ENCODE data around the gene GRB10.

The GRB10 gene

GRCh38 chr7:50625360-50625759, 157.3 kb downstream of the GRB10 start:
- no peaks in the 10 kb centered on the region for H3K79me2 ChIP-seq (ENCODE audit: insufficient read depth, low read length)
- H4K20me1 ChIP-seq (ENCODE audit: insufficient read depth, low read length): no peaks in the 10 kb centered on the region
- H2AFZ ChIP-seq (ENCODE audit: low read depth, low read length): no peak overlapping the region
- no peaks in the 10 kb centered on the region for H3K36me3 ChIP-seq (ENCODE audit: insufficient read depth, low read length)
- H3K27me3 ChIP-seq (ENCODE audit: insufficient read depth, low read length, poor library complexity): peaks cover 39% of the 10 kb centered on the region
- no peak for DNase-seq
- H3K4me1 ChIP-seq (ENCODE audit: insufficient read depth, low read length): no peaks in the 10 kb centered on the region
- TF ChIP-seq CTCF (IDR thresholded peaks at IDR 0.05; ENCODE audit: borderline replicate concordance, extremely low read depth, low read length, poor library complexity, severe bottlenecking): no peak
- TF ChIP-seq EZH2 (IDR thresholded peaks at IDR 0.05; ENCODE audit: borderline replicate concordance, low read depth, low read length, severe bottlenecking): no peak
- no peak overlapping the region for H3K27ac ChIP-seq (ENCODE audit: low read length)
- ATAC-seq (ENCODE audit: insufficient read depth, low read depth): no peak
- H3K4me3 ChIP-seq (ENCODE audit: low read depth in 1 of 2, low read length in 2 of 2): no peak overlapping the region
- H3K4me2 ChIP-seq (ENCODE audit: insufficient read depth, low read length): no peak overlapping the region
- H3K9ac ChIP-seq (ENCODE audit: low read depth, low read length): no peak overlapping the region
- no peaks in the 10 kb centered on the region for H3K9me3 ChIP-seq (ENCODE audit: insufficient read depth, low read length, severe bottlenecking)

- H3K9ac ChIP-seq (ENCODE audit: low read depth, low read length): no peak overlapping the region
- H3K79me2 ChIP-seq (ENCODE audit: insufficient read depth, low read length): no peaks in the 10 kb centered on the region
- H3K27ac ChIP-seq (ENCODE audit: low read length): no peak overlapping the region
- no peaks in the 10 kb centered on the region for H4K20me1 ChIP-seq (ENCODE audit: insufficient read depth, low read length)
- no peaks in the 10 kb centered on the region for H3K4me1 ChIP-seq (ENCODE audit: insufficient read depth, low read length)
- H3K4me3 ChIP-seq (ENCODE audit: low read depth in 1 of 2, low read length in 2 of 2): no peak overlapping the region
- no peak overlapping the region for H2AFZ ChIP-seq (ENCODE audit: low read depth, low read length)
- DNase-seq: no peak
- no peaks in the 10 kb centered on the region for H3K36me3 ChIP-seq (ENCODE audit: insufficient read depth, low read length)
- H3K9me3 ChIP-seq (ENCODE audit: insufficient read depth, low read length, severe bottlenecking): no peaks in the 10 kb centered on the region
- no peak overlapping the region for H3K4me2 ChIP-seq (ENCODE audit: insufficient read depth, low read length)
- no peak for TF ChIP-seq CTCF (IDR thresholded peaks at IDR 0.05; ENCODE audit: borderline replicate concordance, extremely low read depth, low read length, poor library complexity, severe bottlenecking)
- TF ChIP-seq EZH2 (IDR thresholded peaks at IDR 0.05; ENCODE audit: borderline replicate concordance, low read depth, low read length, severe bottlenecking): no peak
- H3K27me3 ChIP-seq (ENCODE audit: insufficient read depth, low read length, poor library complexity): peaks cover 50% of the 10 kb centered on the region
- no peak for ATAC-seq (ENCODE audit: insufficient read depth, low read depth)
Observed at GRCh38 chr7:50622821-50623220, 159.9 kb downstream of the GRB10 start.

- Histone ChIP-seq H3K79me2 (ENCODE audit: insufficient read depth, low read length) (no peaks in the 10 kb centered on the region), H3K36me3 (ENCODE audit: insufficient read depth, low read length) (no peaks in the 10 kb centered on the region), H3K4me1 (ENCODE audit: insufficient read depth, low read length) (no peaks in the 10 kb centered on the region), H3K9ac (ENCODE audit: low read depth, low read length) (no peak overlapping the region), H3K4me3 (ENCODE audit: low read depth in 1 of 2, low read length in 2 of 2) (no peak overlapping the region), H3K27ac (ENCODE audit: low read length) (no peak overlapping the region), H3K9me3 (ENCODE audit: insufficient read depth, low read length, severe bottlenecking) (no peaks in the 10 kb centered on the region), H2AFZ (ENCODE audit: low read depth, low read length) (no peak overlapping the region), H3K27me3 (ENCODE audit: insufficient read depth, low read length, poor library complexity) (peaks cover 42% of the 10 kb centered on the region), H3K4me2 (ENCODE audit: insufficient read depth, low read length) (no peak overlapping the region), H4K20me1 (ENCODE audit: insufficient read depth, low read length) (no peaks in the 10 kb centered on the region)
- no peak for DNase-seq
- TF ChIP-seq CTCF (IDR thresholded peaks at IDR 0.05; ENCODE audit: borderline replicate concordance, extremely low read depth, low read length, poor library complexity, severe bottlenecking): no peak
- TF ChIP-seq EZH2 (IDR thresholded peaks at IDR 0.05; ENCODE audit: borderline replicate concordance, low read depth, low read length, severe bottlenecking): no peak
- ATAC-seq (ENCODE audit: insufficient read depth, low read depth): no peak
Observed at GRCh38 chr7:50621973-50622490, 160.7 kb downstream of the GRB10 start.

GRCh38 chr7:50621206-50621605, 161.5 kb downstream of the GRB10 start:
- H3K36me3 ChIP-seq (ENCODE audit: insufficient read depth, low read length): no peaks in the 10 kb centered on the region
- no peak for ATAC-seq (ENCODE audit: insufficient read depth, low read depth)
- no peaks in the 10 kb centered on the region for H3K79me2 ChIP-seq (ENCODE audit: insufficient read depth, low read length)
- no peaks in the 10 kb centered on the region for H3K9me3 ChIP-seq (ENCODE audit: insufficient read depth, low read length, severe bottlenecking)
- H3K9ac ChIP-seq (ENCODE audit: low read depth, low read length): no peak overlapping the region
- no peaks in the 10 kb centered on the region for H3K4me1 ChIP-seq (ENCODE audit: insufficient read depth, low read length)
- H2AFZ ChIP-seq (ENCODE audit: low read depth, low read length): no peak overlapping the region
- H3K4me2 ChIP-seq (ENCODE audit: insufficient read depth, low read length): no peak overlapping the region
- no peaks in the 10 kb centered on the region for H4K20me1 ChIP-seq (ENCODE audit: insufficient read depth, low read length)
- H3K27ac ChIP-seq (ENCODE audit: low read length): no peak overlapping the region
- peaks cover 34% of the 10 kb centered on the region for H3K27me3 ChIP-seq (ENCODE audit: insufficient read depth, low read length, poor library complexity)
- DNase-seq: no peak
- TF ChIP-seq EZH2 (IDR thresholded peaks at IDR 0.05; ENCODE audit: borderline replicate concordance, low read depth, low read length, severe bottlenecking) (no peak), CTCF (IDR thresholded peaks at IDR 0.05; ENCODE audit: borderline replicate concordance, extremely low read depth, low read length, poor library complexity, severe bottlenecking) (no peak)
- no peak overlapping the region for H3K4me3 ChIP-seq (ENCODE audit: low read depth in 1 of 2, low read length in 2 of 2)
